Panc1 (cell line): ENCODE results near the gene MTA1.

Experiments used
- CTCF ChIP-seq: fragments of 450-650 bp; IDR thresholded peaks from 2 replicates; pipeline ENCODE4 v1.5.1; 2017; ENCODE audit warnings: mild to moderate bottlenecking
- POLR2AphosphoS5 ChIP-seq: IDR thresholded peaks from 2 replicates; pipeline ENCODE4 v1.6.1; 2012; ENCODE audit warnings: mild to moderate bottlenecking, low read depth, low read length, moderate library complexity
- REST ChIP-seq, 2 experiments: IDR thresholded peaks; 2 replicates each; pipeline ENCODE4 v1.6.1; 2011 to 2012; ENCODE audit warnings: low read depth in 2 of 2, control low read depth in 1 of 2, low read length in 1 of 2, mild to moderate bottlenecking in 1 of 2, moderate library complexity in 1 of 2; ENCODE audit not compliant: insufficient read depth in 1 of 2
- SIN3A ChIP-seq: IDR thresholded peaks from 2 replicates; pipeline ENCODE4 v1.6.1; 2012; ENCODE audit warnings: low read depth, mild to moderate bottlenecking, low read length, moderate library complexity, borderline replicate concordance; ENCODE audit not compliant: insufficient read depth
- TCF7L2 ChIP-seq: IDR thresholded peaks from 2 replicates; pipeline ENCODE4 v1.6.1; 2011; ENCODE audit warnings: mild to moderate bottlenecking, low read depth, low read length, inconsistent platforms

GRCh38 chr14:105500726-105501101 lies 81.1 kb downstream of the MTA1 start:
- TF ChIP-seq POLR2AphosphoS5 (no peak), REST (IDR thresholded peaks at IDR 0.05; ENCODE audit: insufficient read depth in 1 of 2, low read depth in 2 of 2, low read length in 1 of 2) (no peak), CTCF (no peak), SIN3A (no peak), TCF7L2 (no peak)
